Smooth muscle cell (in vitro differentiated cells): Measurements from ENCODE around the gene DOC2A. TPM values are rescaled to one million over a fixed set of nuclear protein-coding genes. Genes with fewer than 3 reads are reported as not detected.
A peak's percentile ranks its signal among the peaks of the same experiment; 100 is the strongest.

Experiments used
- DNase-seq: peaks from one replicate; lab custom pipeline; 2025; ENCODE audit not compliant: unreplicated experiment; lab: John Stamatoyannopoulos, UW
- H2AFZ ChIP-seq: fragments of 200-600 bp; sonication (generic); 2 replicates; pipeline ENCODE4 v1.6.0; 2016; ENCODE audit warnings: antibody characterized with exemption, low read depth, mild to moderate bottlenecking
- H3F3A ChIP-seq: fragments of 200-600 bp; sonication (generic); 2 replicates; pipeline ENCODE4 v1.6.0; 2017; ENCODE audit warnings: antibody characterized with exemption, low read depth
- H3K27ac ChIP-seq: fragments of 200-600 bp; sonication (generic); 2 replicates; pipeline ENCODE4 v1.5.1; 2016; ENCODE audit warnings: low read depth, mild to moderate bottlenecking
- H3K27me3 ChIP-seq: fragments of 200-600 bp; sonication (generic); 2 replicates; pipeline ENCODE4 v1.6.1; 2016; ENCODE audit warnings: low read depth, mild to moderate bottlenecking
- H3K36me3 ChIP-seq: fragments of 200-600 bp; sonication (generic); 2 replicates; pipeline ENCODE4 v1.5.1; 2016; ENCODE audit warnings: low read depth
- H3K4me1 ChIP-seq: fragments of 200-600 bp; sonication (generic); 2 replicates; pipeline ENCODE4 v1.5.1; 2016; ENCODE audit warnings: low read depth
- H3K4me2 ChIP-seq: fragments of 200-600 bp; sonication (generic); 2 replicates; pipeline ENCODE4 v1.6.0; 2016; ENCODE audit warnings: mild to moderate bottlenecking
- H3K4me3 ChIP-seq: fragments of 200-600 bp; sonication (generic); 2 replicates; pipeline ENCODE4 v1.5.1; 2016; ENCODE audit warnings: mild to moderate bottlenecking
- H3K79me2 ChIP-seq: fragments of 200-600 bp; sonication (generic); 2 replicates; pipeline ENCODE4 v1.6.0; 2016; ENCODE audit warnings: low read depth, mild to moderate bottlenecking
- H3K9ac ChIP-seq: fragments of 200-600 bp; sonication (generic); 2 replicates; pipeline ENCODE4 v1.6.0; 2016; ENCODE audit warnings: low read depth
- H3K9me3 ChIP-seq: fragments of 200-600 bp; sonication (generic); replicated peaks from 2 replicates; pipeline ENCODE4 v1.5.1; 2016; ENCODE audit warnings: low read depth
- H4K20me1 ChIP-seq: fragments of 200-600 bp; sonication (generic); 2 replicates; pipeline ENCODE4 v1.6.0; 2016; ENCODE audit warnings: low read depth
- CTCF ChIP-seq: fragments of 200-600 bp; sonication (generic); IDR thresholded peaks from 2 replicates; pipeline ENCODE4 v1.5.1; 2017; ENCODE audit warnings: borderline replicate concordance, mild to moderate bottlenecking, antibody characterized with exemption; ENCODE audit not compliant: insufficient read depth, poor library complexity, severe bottlenecking
- WGBS: methylation state at CpG from one replicate; pipeline ENCODE4 v1.1.7; 2016; ENCODE audit warnings: low lambda C conversion rate; 5-methylcytosine and 5-hydroxymethylcytosine counted together
- polyA plus RNA-seq: library from polyadenylated mRNA; unstranded; fragments of >200 nt; fragmentation: Nextera tagmentation; extraction: Ambion mirVana; gene quantifications from 2 replicates; pipeline ENCODE4 v1.2.1, GENCODE V29; 2016
- total RNA-seq: library from RNA; depleted of rRNA; stranded (reverse); fragments of >200 nt; gene quantifications from 2 replicates; pipeline ENCODE4 v1.2.3, GENCODE V29; 2014

Gene DOC2A
- total and polyA plus RNA-seq, 2 experiments from 2014 or later, result 0.09 TPM; not detected in 1

GRCh38 chr16:30005341-30006094 is 5.3 kb downstream of the DOC2A start:
- no peak overlapping the region for H3K4me3 ChIP-seq
- no peaks in the 10 kb centered on the region for H3F3A ChIP-seq
- no peaks in the 10 kb centered on the region for H3K79me2 ChIP-seq
- H2AFZ ChIP-seq, result no peak overlapping the region
- no peaks in the 10 kb centered on the region for H3K36me3 ChIP-seq
- TF ChIP-seq CTCF, result peak; percentile 72
- DNase-seq, result no peak
- peaks cover 6% of the 10 kb centered on the region for H3K4me1 ChIP-seq
- H3K4me2 ChIP-seq, result no peak overlapping the region
- 79% methylated on average over 21 of the region's 35 CpGs for WGBS
- peaks cover 13% of the 10 kb centered on the region for H3K27me3 ChIP-seq
- no peaks in the 10 kb centered on the region for H4K20me1 ChIP-seq
- H3K9me3 ChIP-seq, result no peaks in the 10 kb centered on the region
- H3K27ac ChIP-seq, result no peak overlapping the region
- no peak overlapping the region for H3K9ac ChIP-seq

- 90% methylated on average over 9 of the region's 11 CpGs for WGBS
- peaks cover 6% of the 10 kb centered on the region for H3K27me3 ChIP-seq
- no peak for DNase-seq
- H2AFZ ChIP-seq, result no peak overlapping the region
- no peaks in the 10 kb centered on the region for H3K36me3 ChIP-seq
- no peaks in the 10 kb centered on the region for H3K79me2 ChIP-seq
- no peak overlapping the region for H3K4me2 ChIP-seq
- no peaks in the 10 kb centered on the region for H3F3A ChIP-seq
- no peaks in the 10 kb centered on the region for H4K20me1 ChIP-seq
- H3K9me3 ChIP-seq, result no peaks in the 10 kb centered on the region
- no peaks in the 10 kb centered on the region for H3K4me1 ChIP-seq
- H3K27ac ChIP-seq, result no peak overlapping the region
- no peak overlapping the region for H3K4me3 ChIP-seq
- no peak overlapping the region for H3K9ac ChIP-seq
- no peak for TF ChIP-seq CTCF
Observed at GRCh38 chr16:30004811-30005242, 6.0 kb downstream of the DOC2A start.

- TF ChIP-seq CTCF, result no peak
- WGBS, result 96% methylated on average over 19 of the region's 19 CpGs
Observed at GRCh38 chr16:30004424-30004776, 6.4 kb downstream of the DOC2A start.

More at GRCh38 chr16:30004424-30004776, 6.4 kb downstream of the DOC2A start:
- H2AFZ ChIP-seq, result no peak overlapping the region
- no peaks in the 10 kb centered on the region for H3K4me1 ChIP-seq
- H3K4me3 ChIP-seq, result no peak overlapping the region
- no peak overlapping the region for H3K9ac ChIP-seq
- no peaks in the 10 kb centered on the region for H3K79me2 ChIP-seq
- H3K27ac ChIP-seq, result no peak overlapping the region
- no peak overlapping the region for H3K4me2 ChIP-seq
- no peaks in the 10 kb centered on the region for H4K20me1 ChIP-seq
- H3K27me3 ChIP-seq, result peaks cover 2% of the 10 kb centered on the region
- no peak for DNase-seq
- no peaks in the 10 kb centered on the region for H3F3A ChIP-seq
- H3K36me3 ChIP-seq, result no peaks in the 10 kb centered on the region
- H3K9me3 ChIP-seq, result no peaks in the 10 kb centered on the region
